ENCODE measurements around the gene TBL1X. TPM values are rescaled to one million over a fixed set of nuclear protein-coding genes. Genes with fewer than 3 reads are reported as not detected.

TBL1X gene
- polyA plus RNA-seq, 1 experiment = 24.9 TPM

GRCh38 chrX:9476810-9477575 is 12.1 kb downstream of the TBL1X start:
- no peak for TF ChIP-seq CTCF (IDR thresholded peaks at IDR 0.05; ENCODE audit: low read depth, low read length)
- no peaks in the 10 kb centered on the region for H3K27me3 ChIP-seq (ENCODE audit: control insufficient read depth, insufficient read depth, low read length)
- DNase-seq (ENCODE audit: low read depth, low spot score) = no peak
- H3K9me3 ChIP-seq (ENCODE audit: control insufficient read depth, insufficient read depth, low read length) = no peaks in the 10 kb centered on the region
- H3K4me3 ChIP-seq (ENCODE audit: low read depth, low read length) = no peak overlapping the region
- no peak overlapping the region for H3K27ac ChIP-seq (ENCODE audit: low read depth, low read length)
- POLR2A ChIA-PET = no interaction called here
- CTCF ChIA-PET = no interaction called here

GRCh38 chrX:9482408-9482807 is 17.6 kb downstream of the TBL1X start:
- Histone ChIP-seq H3K27me3 (ENCODE audit: control insufficient read depth, insufficient read depth, low read length) (no peaks in the 10 kb centered on the region), H3K9me3 (ENCODE audit: control insufficient read depth, insufficient read depth, low read length) (no peaks in the 10 kb centered on the region), H3K27ac (ENCODE audit: low read depth, low read length) (no peak overlapping the region), H3K4me3 (ENCODE audit: low read depth, low read length) (no peak overlapping the region)
- ChIA-PET POLR2A (no interaction called here), CTCF (no interaction called here)
- no peak for TF ChIP-seq CTCF (IDR thresholded peaks at IDR 0.05; ENCODE audit: low read depth, low read length)
- DNase-seq (ENCODE audit: low read depth, low spot score) = no peak

- DNase-seq (ENCODE audit: low read depth, low spot score) = no peak
- H3K27ac ChIP-seq (ENCODE audit: low read depth, low read length) = no peak overlapping the region
- no peak overlapping the region for H3K4me3 ChIP-seq (ENCODE audit: low read depth, low read length)
- no peaks in the 10 kb centered on the region for H3K9me3 ChIP-seq (ENCODE audit: control insufficient read depth, insufficient read depth, low read length)
- H3K27me3 ChIP-seq (ENCODE audit: control insufficient read depth, insufficient read depth, low read length) = no peaks in the 10 kb centered on the region
- POLR2A ChIA-PET = no interaction called here
- CTCF ChIA-PET = no interaction called here
- no peak for TF ChIP-seq CTCF (IDR thresholded peaks at IDR 0.05; ENCODE audit: low read depth, low read length)
These were observed 18.0 kb downstream of the TBL1X start for GRCh38 chrX:9482837-9483236.

GRCh38 chrX:9483376-9483775 is 18.5 kb downstream of the TBL1X start:
- H3K27me3 ChIP-seq (ENCODE audit: control insufficient read depth, insufficient read depth, low read length) = no peaks in the 10 kb centered on the region
- DNase-seq (ENCODE audit: low read depth, low spot score) = no peak
- no peaks in the 10 kb centered on the region for H3K9me3 ChIP-seq (ENCODE audit: control insufficient read depth, insufficient read depth, low read length)
- ChIA-PET CTCF (no interaction called here), POLR2A (no interaction called here)
- no peak overlapping the region for H3K27ac ChIP-seq (ENCODE audit: low read depth, low read length)
- no peak overlapping the region for H3K4me3 ChIP-seq (ENCODE audit: low read depth, low read length)
- no peak for TF ChIP-seq CTCF (IDR thresholded peaks at IDR 0.05; ENCODE audit: low read depth, low read length)

- no peak for TF ChIP-seq CTCF (IDR thresholded peaks at IDR 0.05; ENCODE audit: low read depth, low read length)
- ChIA-PET POLR2A (no interaction called here), CTCF (interaction anchor here (0.6 kb wide), 1 partner anchor 15 kb away, joined by 3 read pairs; no protein-coding TSS in a partner anchor)
- Histone ChIP-seq H3K4me3 (ENCODE audit: low read depth, low read length) (no peak overlapping the region), H3K27me3 (ENCODE audit: control insufficient read depth, insufficient read depth, low read length) (no peaks in the 10 kb centered on the region), H3K27ac (ENCODE audit: low read depth, low read length) (no peak overlapping the region), H3K9me3 (ENCODE audit: control insufficient read depth, insufficient read depth, low read length) (no peaks in the 10 kb centered on the region)
- DNase-seq (ENCODE audit: low read depth, low spot score) = no peak
These were observed 22.0 kb downstream of the TBL1X start for GRCh38 chrX:9486786-9487387.

Data from AG04450 (cell line).